HG02610 (cell line): Measurements from ENCODE around the gene RXYLT1.
A peak's percentile ranks its signal among the peaks of the same experiment; 100 is the strongest.
"Not testable (repeated sequence)": the region's sequence is repeated elsewhere in the genome, so short reads cannot be mapped to it uniquely, and the experiment has no call there.

ENCODE experiments used
- ATAC-seq: cut with Tn5 transposase; IDR thresholded peaks from one replicate; pipeline ENCODE4 v1.9.1; 2021; ENCODE audit warnings: mild to moderate bottlenecking, moderate library complexity; ENCODE audit not compliant: unreplicated experiment

The RXYLT1 gene

GRCh38 chr12:63842750-63843149 lies 63.0 kb downstream of the RXYLT1 start:
- ATAC-seq: not testable (repeated sequence)

DNA sequence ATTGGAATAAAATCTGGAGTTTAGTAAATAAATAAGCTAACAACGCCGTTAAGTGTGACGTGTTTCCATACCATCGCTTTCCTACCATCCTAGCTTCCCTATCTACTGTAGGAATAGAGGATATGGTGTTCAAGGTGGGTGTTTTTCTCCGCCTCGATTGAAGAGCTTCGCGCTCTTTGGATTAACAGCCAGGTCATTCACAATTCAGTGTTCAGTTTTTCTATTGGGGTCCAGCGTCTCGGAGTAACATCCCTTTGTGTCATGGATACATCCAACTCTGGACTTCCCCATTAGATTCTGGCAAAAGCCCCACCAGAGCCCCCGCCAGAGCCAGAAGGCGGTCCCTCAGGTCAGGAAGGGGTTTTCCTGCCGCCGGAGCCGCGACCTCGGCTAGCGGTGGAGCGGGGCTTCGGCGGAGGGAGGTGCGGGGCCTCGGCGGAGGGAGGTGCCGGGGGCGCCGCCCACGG lies 63.6 kb downstream of the RXYLT1 start:
- ATAC-seq: no peak

DNA sequence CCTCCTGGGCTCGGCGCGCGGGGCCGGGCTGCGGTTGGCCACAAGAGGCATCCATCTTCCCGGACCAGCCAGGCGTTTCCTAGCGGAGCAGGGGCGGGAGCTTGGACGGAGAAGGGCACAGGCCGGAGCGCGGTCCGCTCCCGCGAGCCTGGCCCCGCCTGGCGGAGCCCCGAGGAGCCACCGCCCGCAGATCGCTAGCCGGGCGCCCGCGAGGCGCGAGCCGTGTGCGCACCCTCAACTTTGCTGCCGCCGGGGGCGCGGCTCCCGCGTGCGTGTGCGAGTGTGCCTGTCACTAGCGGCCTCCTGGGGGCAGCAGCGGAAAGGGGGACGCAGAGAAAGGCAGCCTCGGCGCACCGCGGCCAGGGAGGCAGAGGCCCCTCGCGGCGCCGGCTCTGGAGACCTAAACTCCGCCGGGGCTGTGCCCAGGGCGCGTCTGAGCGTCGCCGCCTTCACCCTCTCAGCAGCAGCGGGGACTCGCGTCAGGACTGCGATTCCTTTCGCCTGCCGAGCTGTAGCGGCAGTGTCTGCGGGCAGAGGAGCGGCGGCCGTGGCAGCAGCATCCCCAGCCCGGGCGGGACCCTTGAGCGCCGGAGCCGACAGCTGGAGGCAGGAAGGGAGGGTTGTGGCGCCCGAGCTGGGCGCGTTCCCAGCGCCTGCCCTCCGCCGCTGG lies 64.1 kb downstream of the RXYLT1 start:
- peak; percentile 97 for ATAC-seq

DNA sequence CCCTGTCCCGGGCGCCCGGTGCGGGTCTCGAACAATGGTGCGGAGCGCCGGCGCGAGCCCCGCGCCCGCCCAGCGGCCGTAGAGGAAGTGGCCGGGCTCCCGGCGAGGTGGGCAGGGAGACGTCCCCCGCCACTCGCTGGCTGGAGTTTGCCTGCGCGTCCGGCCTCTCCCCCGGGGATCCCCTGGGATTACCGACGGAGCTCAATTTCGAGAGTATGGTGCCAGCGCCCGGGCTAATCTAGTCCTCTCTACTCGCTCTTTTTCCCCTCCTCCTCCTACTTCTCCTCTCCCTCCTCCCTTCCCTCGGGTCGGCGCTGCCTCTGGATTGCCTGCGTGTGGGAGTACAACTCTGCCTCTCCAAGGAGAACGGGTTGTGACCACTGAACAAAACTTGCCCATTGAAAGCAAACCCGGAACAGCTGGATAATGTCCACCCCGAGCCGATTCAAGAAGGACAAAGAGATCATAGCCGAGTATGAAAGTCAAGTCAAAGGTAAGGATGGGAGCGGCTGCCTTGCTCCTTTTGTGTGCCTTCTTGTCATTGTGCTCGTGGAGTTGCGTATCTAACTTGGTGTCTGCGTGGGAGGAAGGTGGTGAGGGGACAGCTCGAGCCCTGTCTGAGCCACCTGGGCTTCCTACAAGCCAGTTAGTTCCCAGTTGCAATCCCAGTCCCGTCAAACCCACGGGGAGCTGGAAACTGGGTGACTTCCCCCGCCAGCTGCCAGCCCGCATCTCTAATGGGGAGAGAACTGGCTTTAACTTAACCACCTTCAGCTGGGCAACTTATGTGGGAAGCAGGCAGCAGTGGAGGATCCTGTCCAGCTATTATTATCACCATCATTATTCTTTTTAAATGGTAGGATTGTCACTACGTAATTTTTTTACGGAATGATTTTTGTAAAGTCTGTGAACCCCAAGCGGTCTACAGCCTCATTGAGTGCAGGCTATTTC lies 65.0 kb downstream of the RXYLT1 start, which contains the start of gene SRGAP1:
Gene SRGAP1 (plus strand): TSS at position 310 of the 951 bp plus-strand sequence. CDS start 117 bp downstream, at position 427.
- peak; percentile 27 for ATAC-seq

DNA sequence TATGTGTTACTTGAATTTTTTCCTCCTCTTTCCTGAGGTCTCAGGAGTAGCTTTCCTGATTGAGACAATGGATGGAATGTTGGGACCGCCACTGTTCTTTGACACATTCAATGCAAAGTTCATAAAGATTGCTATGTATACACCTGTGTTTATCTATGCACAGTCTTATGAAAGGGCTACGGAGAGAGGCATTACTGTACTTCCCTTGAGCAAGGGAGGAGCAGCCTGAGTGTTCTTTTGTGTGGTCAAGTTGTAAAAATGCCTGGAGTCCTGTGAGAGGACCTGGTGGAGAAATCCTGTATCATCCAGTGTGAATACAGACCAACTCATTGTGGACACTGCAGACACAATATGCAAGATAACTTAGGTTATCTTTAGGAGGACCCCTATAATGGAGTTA lies 66.0 kb downstream of the RXYLT1 start:
- ATAC-seq: no peak

DNA sequence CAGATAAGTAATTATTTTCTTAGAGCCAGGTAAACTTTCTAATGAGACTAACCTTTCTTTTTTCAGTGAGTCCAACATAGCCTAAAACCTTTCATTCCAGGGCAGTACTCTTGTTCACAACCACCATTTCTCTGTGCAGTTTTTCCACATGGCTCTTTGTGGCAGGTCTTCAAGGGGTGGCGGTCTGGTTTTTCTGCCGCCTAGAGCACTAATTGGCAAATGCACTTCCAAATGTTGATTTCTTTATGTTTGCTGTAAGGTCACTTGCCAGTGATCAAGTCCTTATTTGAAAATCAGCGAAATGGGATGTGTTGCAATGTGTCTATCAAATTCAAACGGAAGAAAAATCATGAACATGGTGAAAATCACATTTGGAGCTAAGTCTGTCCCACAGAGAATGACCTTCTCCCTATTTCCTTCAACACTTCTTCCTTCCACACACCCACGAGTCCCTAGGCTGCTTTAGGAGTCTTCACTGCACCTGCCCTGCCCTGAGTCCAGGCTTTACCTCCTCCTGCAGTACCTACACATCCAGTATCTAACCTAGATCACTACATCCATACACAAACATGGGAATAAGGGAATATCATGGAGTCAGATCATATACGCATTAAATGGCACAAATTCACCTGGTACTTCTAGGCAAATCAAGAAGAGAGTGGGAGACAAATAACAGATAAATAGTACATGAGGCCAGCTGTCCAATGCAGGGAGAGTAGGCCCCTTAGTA lies 66.7 kb downstream of the RXYLT1 start:
- ATAC-seq: no peak

DNA sequence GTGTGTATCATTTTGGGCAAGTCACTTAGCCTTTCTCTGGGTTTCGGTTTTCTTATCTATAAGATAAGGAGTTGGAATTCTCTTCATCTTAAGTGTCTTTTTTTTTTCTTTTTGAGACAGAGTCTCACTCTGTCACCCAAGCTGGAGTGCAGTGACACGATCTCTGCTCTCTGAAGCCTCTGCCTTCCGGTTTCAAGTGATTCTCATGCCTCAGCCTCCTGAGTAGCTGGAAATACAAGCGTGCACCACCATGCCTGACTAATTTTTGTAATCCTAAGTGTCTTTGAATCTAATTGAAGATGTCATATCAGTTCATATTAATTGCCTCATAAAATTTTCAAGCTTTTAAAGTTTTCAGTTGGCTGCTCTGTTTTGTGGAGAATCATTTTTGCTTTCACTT lies 68.7 kb downstream of the RXYLT1 start:
- no peak for ATAC-seq

- no peak for ATAC-seq
Measured at GRCh38 chr12:63849106-63849620, 69.5 kb downstream of the RXYLT1 start.

- no peak for ATAC-seq
Measured at GRCh38 chr12:63849641-63850040, 69.9 kb downstream of the RXYLT1 start.

- ATAC-seq: peak; percentile 67
Measured at GRCh38 chr12:63853978-63854377, 74.3 kb downstream of the RXYLT1 start.

DNA sequence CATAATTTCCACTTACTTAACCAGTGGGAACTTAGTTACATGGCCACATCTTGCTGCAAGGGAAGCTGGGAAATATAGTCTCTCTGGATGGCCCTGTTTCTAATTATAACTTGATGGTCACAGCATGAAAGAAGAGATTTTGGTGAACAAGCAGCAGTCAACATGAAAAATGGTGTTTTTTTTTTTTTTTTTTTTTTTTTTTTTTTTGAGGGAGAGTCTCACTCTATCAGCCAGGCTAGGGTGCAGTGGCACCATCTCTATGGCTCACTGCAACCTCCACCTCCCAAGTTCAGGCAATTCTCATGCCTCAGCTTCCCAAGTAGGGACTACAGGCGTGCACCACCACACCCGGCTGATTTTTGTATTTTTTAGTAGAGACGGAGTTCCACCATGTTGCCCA lies 75.6 kb downstream of the RXYLT1 start:
- no peak for ATAC-seq

- ATAC-seq: no peak
Measured at GRCh38 chr12:63857771-63858670, 78.3 kb downstream of the RXYLT1 start.
